Nasal cavity respiratory epithelium epithelial cell of viscerocranial mucosa (primary cell): ENCODE measurements around the gene NNT. TPM values are rescaled to one million over a fixed set of nuclear protein-coding genes. Genes with fewer than 3 reads are reported as not detected.

ENCODE experiments used
- total RNA-seq: library from RNA; depleted of rRNA; stranded (reverse); fragments of >200 nt; gene quantifications from 2 replicates; pipeline ENCODE4 v1.2.3, GENCODE V29; 2014

Gene NNT
- 35.5 and 61.6 TPM in 2 replicates for total RNA-seq

GRCh38 chr5:43602461-43603343 lies at the start of gene NNT:
Gene NNT, plus strand, starts transcription at chr5:43603180. Its CDS starts 6,016 bp downstream, at chr5:43609196.

GRCh38 chr5:43556857-43557542 lies 46.0 kb upstream of the NNT start, which contains the start of gene PAIP1:
Gene PAIP1, minus strand, starts transcription at chr5:43557077. Its CDS starts 231 bp downstream, at chr5:43556846.

Other genes with a start within 250 kb of the NNT start
- 1.0 and 8.0 TPM in 2 replicates for gene CCL28, start 190.8 kb upstream of the NNT start, total RNA-seq
- 28.4 and 40.6 TPM in 2 replicates for gene TMEM267, start 119.3 kb upstream of the NNT start, total RNA-seq
- 1.3 and 1.4 TPM in 2 replicates for gene C5orf34, start 88.0 kb upstream of the NNT start, total RNA-seq
- gene PAIP1, start 46.1 kb upstream of the NNT start, total RNA-seq: 144 and 152 TPM in 2 replicates